ENCODE measurements around the gene MTMR3. TPM values are rescaled to one million over a fixed set of nuclear protein-coding genes. Genes with fewer than 3 reads are reported as not detected.

The MTMR3 gene
- total RNA-seq, 1 experiment from 2014 or later, result 27.3 TPM

DNA sequence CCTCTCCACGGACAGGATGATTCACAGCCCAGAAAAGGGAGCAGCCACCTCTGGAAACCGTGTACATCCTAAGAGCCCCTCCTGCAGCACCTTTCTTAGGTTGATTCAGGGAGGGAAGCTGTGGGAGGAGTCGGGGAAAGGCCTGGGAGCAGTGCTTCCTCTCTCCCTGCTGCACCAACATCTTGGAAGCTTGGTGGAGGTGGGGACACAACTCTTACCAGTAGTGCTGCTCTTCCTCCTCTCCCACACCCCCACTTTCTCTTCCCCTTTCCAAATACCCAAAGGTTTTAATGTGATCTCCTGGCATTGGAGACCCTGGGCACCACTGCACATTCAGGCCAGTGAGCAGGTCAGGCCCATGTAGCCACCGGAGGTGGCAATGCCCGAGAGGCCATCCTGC, 150.9 kb downstream of the MTMR3 start:
- DNase-seq, result no peak
- peaks cover 10% of the 10 kb centered on the region for H3K36me3 Mint-ChIP-seq (ENCODE audit: insufficient read depth, unreplicated experiment)
- intact Hi-C loops (cut with micrococcal nuclease; ENCODE audit: unreplicated experiment), result no loop called here
- H3K27me3 Mint-ChIP-seq (ENCODE audit: insufficient read depth, unreplicated experiment), result no peaks in the 10 kb centered on the region
- no TSS peak for BruUV-seq (replicated peaks)
- no peaks in the 10 kb centered on the region for H3K27me3 ChIP-seq (replicated peaks; ENCODE audit: control insufficient read depth, insufficient read depth, low read length)
- H3K27ac Mint-ChIP-seq (ENCODE audit: unreplicated experiment), result no peak overlapping the region
- peaks cover 17% of the 10 kb centered on the region for H3K4me1 Mint-ChIP-seq (ENCODE audit: low read depth, unreplicated experiment)
- no peaks in the 10 kb centered on the region; the same call in 1 of the 2 replicates for H3K36me3 ChIP-seq (ENCODE audit: control insufficient read depth, insufficient read depth, low read length)
- H3K9me3 Mint-ChIP-seq (ENCODE audit: unreplicated experiment), result no peaks in the 10 kb centered on the region
- H3K4me3 ChIP-seq (ENCODE audit: low read depth, low read length), result no peak overlapping the region
- POLR2A ChIA-PET, result no interaction called here
- H3K4me1 ChIP-seq, result peaks cover 9% of the 10 kb centered on the region
- H3K4me3 Mint-ChIP-seq (ENCODE audit: unreplicated experiment), result no peak overlapping the region
- no peaks in the 10 kb centered on the region for H3K9me3 ChIP-seq
- CTCF ChIA-PET, result interaction anchor here (0.6 kb wide), 2 partner anchors 35 to 294 kb away, joined by 4 read pairs; no protein-coding TSS in a partner anchor
- TF ChIP-seq, protein P1, sequence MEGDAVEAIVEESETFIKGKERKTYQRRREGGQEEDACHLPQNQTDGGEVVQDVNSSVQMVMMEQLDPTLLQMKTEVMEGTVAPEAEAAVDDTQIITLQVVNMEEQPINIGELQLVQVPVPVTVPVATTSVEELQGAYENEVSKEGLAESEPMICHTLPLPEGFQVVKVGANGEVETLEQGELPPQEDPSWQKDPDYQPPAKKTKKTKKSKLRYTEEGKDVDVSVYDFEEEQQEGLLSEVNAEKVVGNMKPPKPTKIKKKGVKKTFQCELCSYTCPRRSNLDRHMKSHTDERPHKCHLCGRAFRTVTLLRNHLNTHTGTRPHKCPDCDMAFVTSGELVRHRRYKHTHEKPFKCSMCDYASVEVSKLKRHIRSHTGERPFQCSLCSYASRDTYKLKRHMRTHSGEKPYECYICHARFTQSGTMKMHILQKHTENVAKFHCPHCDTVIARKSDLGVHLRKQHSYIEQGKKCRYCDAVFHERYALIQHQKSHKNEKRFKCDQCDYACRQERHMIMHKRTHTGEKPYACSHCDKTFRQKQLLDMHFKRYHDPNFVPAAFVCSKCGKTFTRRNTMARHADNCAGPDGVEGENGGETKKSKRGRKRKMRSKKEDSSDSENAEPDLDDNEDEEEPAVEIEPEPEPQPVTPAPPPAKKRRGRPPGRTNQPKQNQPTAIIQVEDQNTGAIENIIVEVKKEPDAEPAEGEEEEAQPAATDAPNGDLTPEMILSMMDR (IDR thresholded peaks at IDR 0.05; ENCODE audit: insufficient read depth in 1 of 2, low read depth in 1 of 2, low read length in 1 of 2, severe bottlenecking in 1 of 2, unreplicated experiment in 1 of 2), result no peak

DNA sequence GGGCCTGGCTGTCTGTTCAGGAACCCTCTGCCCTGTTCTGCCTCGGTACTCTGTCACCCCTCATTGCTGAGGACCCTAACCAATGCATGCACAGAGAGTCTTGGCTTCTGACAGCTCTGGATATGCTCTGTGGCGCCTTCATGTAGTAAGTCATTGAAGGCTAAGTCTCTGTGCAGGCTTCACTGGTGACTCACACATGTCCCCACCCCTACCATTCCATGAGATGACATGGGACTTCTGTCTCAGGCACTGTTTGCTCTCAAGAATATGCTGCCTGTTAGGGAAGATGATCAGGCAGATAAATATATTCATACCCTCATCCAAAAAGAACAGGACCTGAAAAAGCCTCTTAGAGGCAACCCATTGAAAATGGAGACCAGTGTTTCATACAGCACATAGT, 153.7 kb downstream of the MTMR3 start:
- Histone ChIP-seq H3K4me1 (peaks cover 9% of the 10 kb centered on the region), H3K9me3 (no peaks in the 10 kb centered on the region), H3K36me3 (ENCODE audit: control insufficient read depth, insufficient read depth, low read length) (no peaks in the 10 kb centered on the region; the same call in 1 of the 2 replicates), H3K4me3 (ENCODE audit: low read depth, low read length) (no peak overlapping the region), H3K27me3 (replicated peaks; ENCODE audit: control insufficient read depth, insufficient read depth, low read length) (no peaks in the 10 kb centered on the region)
- H3K9me3 Mint-ChIP-seq (ENCODE audit: unreplicated experiment), result no peaks in the 10 kb centered on the region
- no TSS peak for BruUV-seq (replicated peaks)
- H3K36me3 Mint-ChIP-seq (ENCODE audit: insufficient read depth, unreplicated experiment), result peaks cover 12% of the 10 kb centered on the region
- intact Hi-C loops (cut with micrococcal nuclease; ENCODE audit: unreplicated experiment), result no loop called here
- no peak for DNase-seq
- no peak overlapping the region for H3K4me3 Mint-ChIP-seq (ENCODE audit: unreplicated experiment)
- CTCF ChIA-PET, result no interaction called here
- no peaks in the 10 kb centered on the region for H3K27me3 Mint-ChIP-seq (ENCODE audit: insufficient read depth, unreplicated experiment)
- H3K27ac Mint-ChIP-seq (ENCODE audit: unreplicated experiment), result no peak overlapping the region
- H3K4me1 Mint-ChIP-seq (ENCODE audit: low read depth, unreplicated experiment), result peaks cover 15% of the 10 kb centered on the region
- POLR2A ChIA-PET, result no interaction called here
- TF ChIP-seq, protein P1 (IDR thresholded peaks at IDR 0.05; ENCODE audit: insufficient read depth in 1 of 2, low read depth in 1 of 2, low read length in 1 of 2, severe bottlenecking in 1 of 2, unreplicated experiment in 1 of 2), result no peak

DNA sequence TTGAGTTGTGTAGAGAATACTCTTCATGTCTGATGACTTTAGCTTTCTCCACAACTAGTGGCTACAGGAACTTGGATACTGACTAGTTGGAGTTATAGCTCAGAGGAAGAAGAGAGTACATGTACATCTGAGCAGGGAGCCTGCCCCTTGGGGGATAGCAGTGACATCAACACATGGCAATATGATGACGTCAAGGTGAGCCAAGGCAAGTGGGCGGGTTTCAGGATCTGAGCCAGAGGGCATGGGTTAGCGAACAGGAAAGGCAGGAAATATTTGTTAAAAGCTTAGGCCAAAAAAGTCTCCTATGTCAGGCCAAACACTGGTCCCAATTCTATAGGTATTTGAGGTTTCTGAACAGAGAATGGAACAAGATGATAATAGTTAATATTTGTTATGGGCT, 155.2 kb downstream of the MTMR3 start:
- intact Hi-C loops (cut with micrococcal nuclease; ENCODE audit: unreplicated experiment), result no loop called here
- H3K4me1 ChIP-seq, result peaks cover 9% of the 10 kb centered on the region

More for the DNA sequence above, 155.2 kb downstream of the MTMR3 start:
- no peaks in the 10 kb centered on the region for H3K27me3 ChIP-seq (replicated peaks; ENCODE audit: control insufficient read depth, insufficient read depth, low read length)
- H3K27me3 Mint-ChIP-seq (ENCODE audit: insufficient read depth, unreplicated experiment), result no peaks in the 10 kb centered on the region
- H3K27ac Mint-ChIP-seq (ENCODE audit: unreplicated experiment), result no peak overlapping the region
- H3K4me1 Mint-ChIP-seq (ENCODE audit: low read depth, unreplicated experiment), result peaks cover 15% of the 10 kb centered on the region
- TF ChIP-seq, protein P1 (IDR thresholded peaks at IDR 0.05; ENCODE audit: insufficient read depth in 1 of 2, low read depth in 1 of 2, low read length in 1 of 2, severe bottlenecking in 1 of 2, unreplicated experiment in 1 of 2), result no peak
- H3K9me3 ChIP-seq, result no peaks in the 10 kb centered on the region
- no peak overlapping the region for H3K4me3 Mint-ChIP-seq (ENCODE audit: unreplicated experiment)
- H3K36me3 ChIP-seq (ENCODE audit: control insufficient read depth, insufficient read depth, low read length), result no peaks in the 10 kb centered on the region; the same call in 1 of the 2 replicates
- H3K4me3 ChIP-seq (ENCODE audit: low read depth, low read length), result no peak overlapping the region
- no TSS peak for BruUV-seq (replicated peaks)
- CTCF ChIA-PET, result no interaction called here
- POLR2A ChIA-PET, result no interaction called here
- peaks cover 12% of the 10 kb centered on the region for H3K36me3 Mint-ChIP-seq (ENCODE audit: insufficient read depth, unreplicated experiment)
- peak in 1 of 2 experiments; percentile 18 for DNase-seq
- no peaks in the 10 kb centered on the region for H3K9me3 Mint-ChIP-seq (ENCODE audit: unreplicated experiment)

Measured in Caco-2 (cell line).